Measurements from ENCODE around the gene PPAN. TPM values are rescaled to one million over a fixed set of nuclear protein-coding genes. Genes with fewer than 3 reads are reported as not detected.

Gene PPAN
- total RNA-seq, 2 donors from 2014 or later = 12.7 to 23.2 TPM

DNA sequence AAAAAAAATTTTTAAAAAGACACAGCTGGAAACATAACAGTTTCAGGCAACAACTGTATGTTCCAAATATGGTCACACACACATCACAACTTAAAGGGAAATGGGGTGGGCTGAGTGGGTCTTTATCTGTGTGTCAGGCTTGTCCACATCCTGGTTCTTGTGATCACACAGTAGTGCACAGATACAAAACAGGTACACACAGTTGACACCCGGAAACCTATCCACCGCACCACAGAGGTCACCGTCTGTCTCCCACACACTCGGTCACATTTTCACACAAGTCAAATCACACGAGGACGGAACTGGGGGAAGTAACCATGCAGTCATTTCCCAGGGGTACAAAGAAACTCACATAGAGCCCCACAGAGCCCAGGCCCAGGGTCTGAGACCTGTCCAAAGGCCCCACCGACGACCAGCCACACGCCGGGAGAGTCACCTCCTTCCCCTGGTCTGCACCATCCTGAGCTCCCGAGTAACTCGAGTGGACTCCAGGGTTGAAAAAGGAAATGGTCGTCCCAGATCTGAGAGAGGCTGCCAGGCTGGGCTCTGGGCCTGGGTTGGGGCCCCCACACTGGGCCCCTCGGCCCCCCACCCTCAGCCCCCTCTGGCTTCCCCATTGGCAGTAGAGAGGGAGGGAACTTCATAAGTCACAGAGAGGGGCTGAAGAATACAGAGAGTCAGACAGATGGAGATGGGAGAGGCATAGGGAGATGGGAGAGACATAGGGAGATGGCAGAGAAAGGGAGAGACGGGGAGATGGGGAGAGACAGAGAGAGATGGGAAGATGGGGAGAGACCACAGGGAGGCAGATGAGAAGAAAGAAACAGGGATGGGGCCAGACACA lies 1.3 kb upstream of the PPAN start:
- no peaks in the 10 kb centered on the region for H3K9me3 ChIP-seq
- no peak overlapping the region for H3K27ac ChIP-seq
- H3K4me1 ChIP-seq = peaks cover 0 to 23% of the 10 kb centered on the region in 2 donors
- H3K36me3 ChIP-seq = peaks cover 28% of the 10 kb centered on the region
- no peak overlapping the region for H3K4me3 ChIP-seq
- DNase-seq (ENCODE audit: low spot score) = no peak
- H3K27me3 ChIP-seq = no peaks in the 10 kb centered on the region
- TF ChIP-seq, protein P1, sequence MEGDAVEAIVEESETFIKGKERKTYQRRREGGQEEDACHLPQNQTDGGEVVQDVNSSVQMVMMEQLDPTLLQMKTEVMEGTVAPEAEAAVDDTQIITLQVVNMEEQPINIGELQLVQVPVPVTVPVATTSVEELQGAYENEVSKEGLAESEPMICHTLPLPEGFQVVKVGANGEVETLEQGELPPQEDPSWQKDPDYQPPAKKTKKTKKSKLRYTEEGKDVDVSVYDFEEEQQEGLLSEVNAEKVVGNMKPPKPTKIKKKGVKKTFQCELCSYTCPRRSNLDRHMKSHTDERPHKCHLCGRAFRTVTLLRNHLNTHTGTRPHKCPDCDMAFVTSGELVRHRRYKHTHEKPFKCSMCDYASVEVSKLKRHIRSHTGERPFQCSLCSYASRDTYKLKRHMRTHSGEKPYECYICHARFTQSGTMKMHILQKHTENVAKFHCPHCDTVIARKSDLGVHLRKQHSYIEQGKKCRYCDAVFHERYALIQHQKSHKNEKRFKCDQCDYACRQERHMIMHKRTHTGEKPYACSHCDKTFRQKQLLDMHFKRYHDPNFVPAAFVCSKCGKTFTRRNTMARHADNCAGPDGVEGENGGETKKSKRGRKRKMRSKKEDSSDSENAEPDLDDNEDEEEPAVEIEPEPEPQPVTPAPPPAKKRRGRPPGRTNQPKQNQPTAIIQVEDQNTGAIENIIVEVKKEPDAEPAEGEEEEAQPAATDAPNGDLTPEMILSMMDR (IDR thresholded peaks at IDR 0.05) = no peak

DNA sequence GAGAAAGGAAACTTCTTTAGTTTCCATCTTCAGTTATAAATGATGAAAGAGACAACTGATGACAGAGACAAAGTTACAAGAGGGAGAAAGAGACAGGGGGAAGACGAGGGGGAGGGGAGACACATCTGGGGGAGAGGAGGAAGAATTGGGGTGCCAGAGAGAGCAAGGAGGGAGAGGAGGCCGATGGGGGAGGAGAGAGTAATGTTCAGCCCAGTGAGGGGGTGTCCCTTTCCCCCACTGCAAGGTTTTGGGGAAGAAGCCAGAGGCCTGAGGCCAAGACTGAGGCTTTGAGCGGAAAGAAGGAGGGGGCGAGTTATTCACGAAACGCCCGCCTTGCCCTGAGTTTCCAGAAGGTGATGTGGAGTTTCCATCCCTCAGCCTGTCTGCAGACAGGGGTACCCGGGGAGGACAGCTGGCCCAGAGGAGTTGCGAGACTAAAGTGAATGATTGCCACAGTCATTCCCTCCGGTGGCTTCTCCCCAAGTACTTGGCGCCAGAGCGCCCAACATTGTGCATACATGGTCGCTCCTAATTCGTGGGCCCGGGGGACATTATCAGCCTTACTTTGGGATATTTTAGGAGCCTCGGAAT lies 558 bp upstream of the PPAN start:
- Histone ChIP-seq H3K4me1 (peaks cover 0 to 23% of the 10 kb centered on the region in 2 donors), H3K27ac (peak overlapping the region in 1 of 2 donors; percentile 74)

GRCh38 chr19:10107254-10107653 lies 1.1 kb downstream of the PPAN start:
- H3K27me3 ChIP-seq = no peaks in the 10 kb centered on the region
- peaks cover 0 to 23% of the 10 kb centered on the region in 2 donors for H3K4me1 ChIP-seq
- H3K4me3 ChIP-seq = peak overlapping the region; percentile 70 to 88
- no peak overlapping the region for H3K27ac ChIP-seq
- TF ChIP-seq, protein P1 (IDR thresholded peaks at IDR 0.05) = no peak
- DNase-seq (ENCODE audit: low spot score) = no peak
- H3K9me3 ChIP-seq = no peaks in the 10 kb centered on the region
- H3K36me3 ChIP-seq = peaks cover 45% of the 10 kb centered on the region

More for the DNA sequence above, 558 bp upstream of the PPAN start:
- DNase-seq (ENCODE audit: low spot score) = no peak
- peaks cover 35% of the 10 kb centered on the region for H3K36me3 ChIP-seq
- TF ChIP-seq, protein P1 (IDR thresholded peaks at IDR 0.05) = no peak
- no peaks in the 10 kb centered on the region for H3K9me3 ChIP-seq
- no peaks in the 10 kb centered on the region for H3K27me3 ChIP-seq
- peak overlapping the region in 1 of 2 donors; percentile 88 for H3K4me3 ChIP-seq

DNA sequence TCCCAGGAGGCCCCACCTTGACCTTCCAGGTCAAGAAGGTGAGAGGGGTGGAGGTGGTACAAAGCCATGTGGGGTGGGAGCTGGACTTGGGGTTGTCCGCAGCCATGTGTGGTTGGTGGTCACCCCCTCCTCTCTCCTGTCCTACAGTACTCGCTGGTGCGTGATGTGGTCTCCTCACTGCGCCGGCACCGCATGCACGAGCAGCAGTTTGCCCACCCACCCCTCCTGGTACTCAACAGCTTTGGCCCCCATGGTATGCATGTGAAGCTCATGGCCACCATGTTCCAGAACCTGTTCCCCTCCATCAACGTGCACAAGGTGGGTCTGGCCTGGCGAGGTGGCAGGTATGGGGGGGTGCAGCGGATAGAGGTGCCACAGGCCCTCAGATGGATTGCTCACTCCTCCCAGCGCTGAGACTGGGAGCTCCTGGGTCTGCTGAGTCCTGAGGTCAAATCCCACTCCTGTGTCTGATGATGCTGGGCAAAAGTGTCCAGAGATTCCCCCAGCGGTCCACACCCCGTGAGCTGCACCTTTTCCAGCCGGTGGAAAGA lies 1.7 kb downstream of the PPAN start:
- DNase-seq (ENCODE audit: low spot score) = no peak
- TF ChIP-seq, protein P1 (IDR thresholded peaks at IDR 0.05) = no peak
- H3K36me3 ChIP-seq = peaks cover 45% of the 10 kb centered on the region
- H3K9me3 ChIP-seq = no peaks in the 10 kb centered on the region
- H3K27ac ChIP-seq = no peak overlapping the region
- no peak overlapping the region for H3K4me3 ChIP-seq
- H3K27me3 ChIP-seq = no peaks in the 10 kb centered on the region
- H3K4me1 ChIP-seq = peaks cover 0 to 26% of the 10 kb centered on the region in 2 donors

- H3K4me3 ChIP-seq = no peak overlapping the region
- peaks cover 48% of the 10 kb centered on the region for H3K36me3 ChIP-seq
- no peaks in the 10 kb centered on the region for H3K27me3 ChIP-seq
- peaks cover 0 to 32% of the 10 kb centered on the region in 2 donors for H3K4me1 ChIP-seq
- H3K27ac ChIP-seq = no peak overlapping the region
- TF ChIP-seq, protein P1 (IDR thresholded peaks at IDR 0.05) = no peak
- no peak for DNase-seq (ENCODE audit: low spot score)
- no peaks in the 10 kb centered on the region for H3K9me3 ChIP-seq
Observed at GRCh38 chr19:10109528-10109927, 3.4 kb downstream of the PPAN start.
